ENCODE measurements around the gene TMEM63C. TPM values are rescaled to one million over a fixed set of nuclear protein-coding genes. Genes with fewer than 3 reads are reported as not detected.

TMEM63C gene
- total RNA-seq, 1 donor from 2014 or later = 1.1 TPM

DNA sequence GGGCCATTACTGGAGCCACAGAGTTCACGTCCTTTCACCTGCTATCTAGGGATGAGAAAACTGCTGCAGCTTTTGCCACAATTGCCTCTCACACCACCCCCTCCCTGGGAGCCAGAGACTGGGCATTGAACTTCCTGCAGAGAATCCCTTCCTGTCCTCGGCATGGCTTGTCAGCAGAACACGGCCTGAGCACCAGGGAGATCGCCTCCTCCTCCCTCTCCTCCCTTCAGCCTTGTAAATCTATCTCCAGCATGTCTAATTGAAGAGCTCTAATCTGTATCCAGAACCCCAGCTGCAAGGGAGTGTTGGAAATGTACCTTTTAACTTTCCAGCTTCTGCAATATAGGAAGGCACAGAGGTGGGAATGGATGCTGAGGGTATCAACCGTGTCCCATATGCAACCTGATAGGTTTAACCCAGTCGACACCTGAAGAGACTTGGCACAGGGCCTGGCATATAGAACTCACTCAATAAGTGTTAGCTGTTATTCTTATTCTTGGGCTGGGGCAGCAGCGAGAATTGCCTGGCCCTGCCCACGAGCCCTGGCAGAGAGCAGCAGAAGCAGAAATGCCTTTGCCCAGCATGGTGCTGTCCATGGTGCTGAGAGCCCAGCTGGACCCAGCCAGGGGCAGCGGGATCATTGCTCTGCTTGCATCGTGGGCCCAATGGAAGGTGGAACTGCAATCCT is 26.8 kb downstream of the TMEM63C start:
- no peak overlapping the region for H3K4me3 ChIP-seq (ENCODE audit: low read depth, low read length)
- no peaks in the 10 kb centered on the region for H3K36me3 ChIP-seq (ENCODE audit: control insufficient read depth, insufficient read depth, low read length)
- peaks cover 13% of the 10 kb centered on the region for H3K27me3 ChIP-seq (ENCODE audit: control insufficient read depth, insufficient read depth, low read length)
- TF ChIP-seq, protein P1, sequence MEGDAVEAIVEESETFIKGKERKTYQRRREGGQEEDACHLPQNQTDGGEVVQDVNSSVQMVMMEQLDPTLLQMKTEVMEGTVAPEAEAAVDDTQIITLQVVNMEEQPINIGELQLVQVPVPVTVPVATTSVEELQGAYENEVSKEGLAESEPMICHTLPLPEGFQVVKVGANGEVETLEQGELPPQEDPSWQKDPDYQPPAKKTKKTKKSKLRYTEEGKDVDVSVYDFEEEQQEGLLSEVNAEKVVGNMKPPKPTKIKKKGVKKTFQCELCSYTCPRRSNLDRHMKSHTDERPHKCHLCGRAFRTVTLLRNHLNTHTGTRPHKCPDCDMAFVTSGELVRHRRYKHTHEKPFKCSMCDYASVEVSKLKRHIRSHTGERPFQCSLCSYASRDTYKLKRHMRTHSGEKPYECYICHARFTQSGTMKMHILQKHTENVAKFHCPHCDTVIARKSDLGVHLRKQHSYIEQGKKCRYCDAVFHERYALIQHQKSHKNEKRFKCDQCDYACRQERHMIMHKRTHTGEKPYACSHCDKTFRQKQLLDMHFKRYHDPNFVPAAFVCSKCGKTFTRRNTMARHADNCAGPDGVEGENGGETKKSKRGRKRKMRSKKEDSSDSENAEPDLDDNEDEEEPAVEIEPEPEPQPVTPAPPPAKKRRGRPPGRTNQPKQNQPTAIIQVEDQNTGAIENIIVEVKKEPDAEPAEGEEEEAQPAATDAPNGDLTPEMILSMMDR (IDR thresholded peaks at IDR 0.05; ENCODE audit: insufficient read depth, low read length, poor library complexity, severe bottlenecking) = no peak
- no peak for DNase-seq (ENCODE audit: low read depth)

- Histone ChIP-seq H3K27me3 (ENCODE audit: control insufficient read depth, insufficient read depth, low read length) (peaks cover 8% of the 10 kb centered on the region), H3K4me3 (ENCODE audit: low read depth, low read length) (no peak overlapping the region), H3K36me3 (ENCODE audit: control insufficient read depth, insufficient read depth, low read length) (no peaks in the 10 kb centered on the region)
- TF ChIP-seq, protein P1 (IDR thresholded peaks at IDR 0.05; ENCODE audit: insufficient read depth, low read length, poor library complexity, severe bottlenecking) = no peak
- no peak for DNase-seq (ENCODE audit: low read depth)
These were observed 27.4 kb downstream of the TMEM63C start for GRCh38 chr14:77208979-77209318.

GRCh38 chr14:77212097-77212870 is 30.7 kb downstream of the TMEM63C start:
- no peak for DNase-seq (ENCODE audit: low read depth)
- peaks cover 12% of the 10 kb centered on the region for H3K27me3 ChIP-seq (ENCODE audit: control insufficient read depth, insufficient read depth, low read length)
- TF ChIP-seq, protein P1 (IDR thresholded peaks at IDR 0.05; ENCODE audit: insufficient read depth, low read length, poor library complexity, severe bottlenecking) = no peak
- H3K4me3 ChIP-seq (ENCODE audit: low read depth, low read length) = no peak overlapping the region
- H3K36me3 ChIP-seq (ENCODE audit: control insufficient read depth, insufficient read depth, low read length) = no peaks in the 10 kb centered on the region

GRCh38 chr14:77212943-77213678 is 31.5 kb downstream of the TMEM63C start:
- Histone ChIP-seq H3K36me3 (ENCODE audit: control insufficient read depth, insufficient read depth, low read length) (no peaks in the 10 kb centered on the region), H3K27me3 (ENCODE audit: control insufficient read depth, insufficient read depth, low read length) (peaks cover 14% of the 10 kb centered on the region), H3K4me3 (ENCODE audit: low read depth, low read length) (no peak overlapping the region)
- TF ChIP-seq, protein P1 (IDR thresholded peaks at IDR 0.05; ENCODE audit: insufficient read depth, low read length, poor library complexity, severe bottlenecking) = peak; percentile 92
- DNase-seq (ENCODE audit: low read depth) = no peak

GRCh38 chr14:77213679-77214016 is 32.0 kb downstream of the TMEM63C start:
- DNase-seq (ENCODE audit: low read depth) = no peak
- H3K27me3 ChIP-seq (ENCODE audit: control insufficient read depth, insufficient read depth, low read length) = peaks cover 14% of the 10 kb centered on the region
- no peak overlapping the region for H3K4me3 ChIP-seq (ENCODE audit: low read depth, low read length)
- TF ChIP-seq, protein P1 (IDR thresholded peaks at IDR 0.05; ENCODE audit: insufficient read depth, low read length, poor library complexity, severe bottlenecking) = no peak
- no peaks in the 10 kb centered on the region for H3K36me3 ChIP-seq (ENCODE audit: control insufficient read depth, insufficient read depth, low read length)
